Smooth muscle cell of the brain vasculature (primary cell): ENCODE measurements around the gene APOL4.
"Not testable (repeated sequence)": the region's sequence is repeated elsewhere in the genome, so short reads cannot be mapped to it uniquely, and the experiment has no call there.

Experiments used
- DNase-seq: peaks from one replicate; pipeline ENCODE4 v3.0.0-alpha.2; 2012; ENCODE audit warnings: low read depth, low spot score

The APOL4 gene

GRCh38 chr22:36201630-36202319, at the start of gene APOL4:
Gene APOL4 (minus strand): TSS chr22:36201809. CDS start chr22:36201734, 75 bp downstream.
- no peak for DNase-seq

GRCh38 chr22:36250292-36250960, 48.8 kb upstream of the APOL4 start:
- DNase-seq: not testable (repeated sequence)

GRCh38 chr22:36249160-36249559, 47.6 kb upstream of the APOL4 start:
- no peak for DNase-seq

GRCh38 chr22:36247955-36248354, 46.3 kb upstream of the APOL4 start:
- DNase-seq: no peak

GRCh38 chr22:36246718-36247117, 45.1 kb upstream of the APOL4 start:
- no peak for DNase-seq

- no peak for DNase-seq
Measured at GRCh38 chr22:36245805-36246356, 44.3 kb upstream of the APOL4 start.

GRCh38 chr22:36244522-36245391, 43.1 kb upstream of the APOL4 start:
- no peak for DNase-seq

- DNase-seq: no peak
Measured at GRCh38 chr22:36243986-36244385, 42.4 kb upstream of the APOL4 start.

GRCh38 chr22:36239401-36240171, 38.0 kb upstream of the APOL4 start, which contains the start of gene APOL2:
Gene APOL2 (minus strand): TSS chr22:36239527. CDS start chr22:36233162, 6,365 bp downstream.
- peak; percentile 85 for DNase-seq

GRCh38 chr22:36239150-36239400, 37.5 kb upstream of the APOL4 start:
- no peak for DNase-seq

- no peak for DNase-seq
Measured at GRCh38 chr22:36238373-36239149, 37.0 kb upstream of the APOL4 start.

- DNase-seq: no peak
Measured at GRCh38 chr22:36237462-36238372, 36.1 kb upstream of the APOL4 start.

- DNase-seq: no peak
Measured at GRCh38 chr22:36236388-36237319, 35.0 kb upstream of the APOL4 start.

GRCh38 chr22:36235585-36235984, 34.0 kb upstream of the APOL4 start:
- no peak for DNase-seq

- DNase-seq: no peak
Measured at GRCh38 chr22:36234919-36235318, 33.3 kb upstream of the APOL4 start.

GRCh38 chr22:36234213-36234612, 32.6 kb upstream of the APOL4 start:
- no peak for DNase-seq

GRCh38 chr22:36233796-36234195, 32.2 kb upstream of the APOL4 start:
- no peak for DNase-seq

GRCh38 chr22:36232715-36233401, 31.2 kb upstream of the APOL4 start:
- DNase-seq: no peak
